NCI-H2171 (cell line): ENCODE data around the gene USP32.
"Not testable (repeated sequence)": the region's sequence is repeated elsewhere in the genome, so short reads cannot be mapped to it uniquely, and the experiment has no call there.

Experiments used
- DNase-seq: peaks from one replicate; lab custom pipeline; 2025; lab: John Stamatoyannopoulos, UW

USP32 gene

GRCh38 chr17:60333072-60333471 lies 58.9 kb downstream of the USP32 start:
- not testable (repeated sequence) for DNase-seq

GRCh38 chr17:60332574-60332973 lies 59.4 kb downstream of the USP32 start:
- DNase-seq: no peak

- no peak for DNase-seq
These were observed 61.2 kb downstream of the USP32 start for GRCh38 chr17:60330731-60331130.

GRCh38 chr17:60328679-60329078 lies 63.3 kb downstream of the USP32 start:
- DNase-seq: no peak

- no peak for DNase-seq
These were observed 64.0 kb downstream of the USP32 start for GRCh38 chr17:60327901-60328273.

GRCh38 chr17:60327134-60327900 lies 64.6 kb downstream of the USP32 start:
- no peak for DNase-seq

GRCh38 chr17:60326702-60327101 lies 65.2 kb downstream of the USP32 start:
- no peak for DNase-seq

- DNase-seq: no peak
These were observed 66.0 kb downstream of the USP32 start for GRCh38 chr17:60325730-60326524.

- DNase-seq: no peak
These were observed 68.2 kb downstream of the USP32 start for GRCh38 chr17:60323754-60324153.

GRCh38 chr17:60322056-60322387 lies 69.9 kb downstream of the USP32 start:
- no peak for DNase-seq

GRCh38 chr17:60321336-60322055 lies 70.4 kb downstream of the USP32 start:
- DNase-seq: no peak

- no peak for DNase-seq
These were observed 73.1 kb downstream of the USP32 start for GRCh38 chr17:60318830-60319229.

- no peak for DNase-seq
These were observed 73.6 kb downstream of the USP32 start for GRCh38 chr17:60318326-60318725.

GRCh38 chr17:60315650-60316049 lies 76.3 kb downstream of the USP32 start:
- DNase-seq: no peak

GRCh38 chr17:60314900-60315299 lies 77.0 kb downstream of the USP32 start:
- DNase-seq: not testable (repeated sequence)

GRCh38 chr17:60314423-60314822 lies 77.5 kb downstream of the USP32 start:
- DNase-seq: no peak

- no peak for DNase-seq
These were observed 80.0 kb downstream of the USP32 start for GRCh38 chr17:60311936-60312335.

- no peak for DNase-seq
These were observed 80.7 kb downstream of the USP32 start for GRCh38 chr17:60311186-60311585.

GRCh38 chr17:60305141-60305540 lies 86.8 kb downstream of the USP32 start:
- no peak for DNase-seq

GRCh38 chr17:60304502-60304901 lies 87.4 kb downstream of the USP32 start:
- no peak for DNase-seq

GRCh38 chr17:60303406-60304099 lies 88.4 kb downstream of the USP32 start:
- DNase-seq: no peak

GRCh38 chr17:60301649-60302048 lies 90.3 kb downstream of the USP32 start:
- no peak for DNase-seq
